Measurements from ENCODE around the gene LRRC75A. TPM values are rescaled to one million over a fixed set of nuclear protein-coding genes. Genes with fewer than 3 reads are reported as not detected.

The LRRC75A gene
- total RNA-seq, 1 donor from 2014 or later = 4.5 TPM

- no peak overlapping the region for H3K4me3 ChIP-seq (ENCODE audit: low read depth, low read length)
- peaks cover 3% of the 10 kb centered on the region for H3K27me3 ChIP-seq (ENCODE audit: control insufficient read depth, insufficient read depth, low read length)
- no peaks in the 10 kb centered on the region for H3K36me3 ChIP-seq (ENCODE audit: control insufficient read depth, insufficient read depth, low read length)
- TF ChIP-seq CTCF (IDR thresholded peaks at IDR 0.05; ENCODE audit: insufficient read depth, low read length, poor library complexity, severe bottlenecking) = no peak
- DNase-seq (ENCODE audit: low read depth) = no peak
Observed at GRCh38 chr17:16423226-16423872, 68.6 kb downstream of the LRRC75A start.

- no peak for TF ChIP-seq CTCF (IDR thresholded peaks at IDR 0.05; ENCODE audit: insufficient read depth, low read length, poor library complexity, severe bottlenecking)
- peaks cover 3% of the 10 kb centered on the region for H3K27me3 ChIP-seq (ENCODE audit: control insufficient read depth, insufficient read depth, low read length)
- H3K36me3 ChIP-seq (ENCODE audit: control insufficient read depth, insufficient read depth, low read length) = no peaks in the 10 kb centered on the region
- DNase-seq (ENCODE audit: low read depth) = no peak
- H3K4me3 ChIP-seq (ENCODE audit: low read depth, low read length) = no peak overlapping the region
Observed at GRCh38 chr17:16422416-16422815, 69.6 kb downstream of the LRRC75A start.

GRCh38 chr17:16419929-16420271 lies 72.1 kb downstream of the LRRC75A start:
- DNase-seq (ENCODE audit: low read depth) = no peak
- no peak for TF ChIP-seq CTCF (IDR thresholded peaks at IDR 0.05; ENCODE audit: insufficient read depth, low read length, poor library complexity, severe bottlenecking)
- H3K36me3 ChIP-seq (ENCODE audit: control insufficient read depth, insufficient read depth, low read length) = no peaks in the 10 kb centered on the region
- no peak overlapping the region for H3K4me3 ChIP-seq (ENCODE audit: low read depth, low read length)
- no peaks in the 10 kb centered on the region for H3K27me3 ChIP-seq (ENCODE audit: control insufficient read depth, insufficient read depth, low read length)

GRCh38 chr17:16419074-16419928 lies 72.7 kb downstream of the LRRC75A start:
- H3K27me3 ChIP-seq (ENCODE audit: control insufficient read depth, insufficient read depth, low read length) = no peaks in the 10 kb centered on the region
- TF ChIP-seq CTCF (IDR thresholded peaks at IDR 0.05; ENCODE audit: insufficient read depth, low read length, poor library complexity, severe bottlenecking) = no peak
- H3K4me3 ChIP-seq (ENCODE audit: low read depth, low read length) = no peak overlapping the region
- H3K36me3 ChIP-seq (ENCODE audit: control insufficient read depth, insufficient read depth, low read length) = no peaks in the 10 kb centered on the region
- DNase-seq (ENCODE audit: low read depth) = peak; percentile 82

- H3K36me3 ChIP-seq (ENCODE audit: control insufficient read depth, insufficient read depth, low read length) = no peaks in the 10 kb centered on the region
- H3K27me3 ChIP-seq (ENCODE audit: control insufficient read depth, insufficient read depth, low read length) = no peaks in the 10 kb centered on the region
- DNase-seq (ENCODE audit: low read depth) = no peak
- H3K4me3 ChIP-seq (ENCODE audit: low read depth, low read length) = no peak overlapping the region
- no peak for TF ChIP-seq CTCF (IDR thresholded peaks at IDR 0.05; ENCODE audit: insufficient read depth, low read length, poor library complexity, severe bottlenecking)
Observed at GRCh38 chr17:16418685-16419068, 73.3 kb downstream of the LRRC75A start.

All from kidney epithelial cell (primary cell).